ENCODE results near the gene CA10.
A peak's percentile ranks its signal among the peaks of the same experiment; 100 is the strongest.

CA10 gene

DNA sequence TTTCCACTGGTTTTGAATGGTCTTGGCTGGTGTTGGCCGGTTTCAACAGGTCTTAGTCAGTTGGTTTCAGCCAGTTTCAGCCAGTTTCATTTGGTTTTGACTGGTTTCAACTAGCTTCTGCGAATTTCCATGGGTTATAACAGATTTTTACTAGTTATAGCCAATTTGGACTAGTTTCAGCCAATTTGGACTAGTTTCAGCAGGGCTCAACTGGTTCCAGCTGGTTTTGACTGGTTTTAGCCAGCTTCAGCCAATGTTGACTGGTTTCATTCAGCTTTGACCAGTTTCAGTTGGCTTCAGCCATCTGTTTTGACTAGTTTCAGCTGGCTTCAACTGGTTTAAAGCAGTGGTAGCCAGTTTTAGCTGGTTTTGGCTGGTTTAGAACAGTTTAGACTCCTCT, 465.6 kb downstream of the CA10 start:
- Mint-ChIP-seq H3K4me3 (no peak overlapping the region), H3K27me3 (ENCODE audit: low read depth) (peaks cover 5% of the 10 kb centered on the region), H3K27ac (no peak overlapping the region), H3K4me1 (no peaks in the 10 kb centered on the region), H3K9me3 (peaks cover 47% of the 10 kb centered on the region), H3K36me3 (ENCODE audit: low read depth) (no peaks in the 10 kb centered on the region)
- TF ChIP-seq, protein P1, sequence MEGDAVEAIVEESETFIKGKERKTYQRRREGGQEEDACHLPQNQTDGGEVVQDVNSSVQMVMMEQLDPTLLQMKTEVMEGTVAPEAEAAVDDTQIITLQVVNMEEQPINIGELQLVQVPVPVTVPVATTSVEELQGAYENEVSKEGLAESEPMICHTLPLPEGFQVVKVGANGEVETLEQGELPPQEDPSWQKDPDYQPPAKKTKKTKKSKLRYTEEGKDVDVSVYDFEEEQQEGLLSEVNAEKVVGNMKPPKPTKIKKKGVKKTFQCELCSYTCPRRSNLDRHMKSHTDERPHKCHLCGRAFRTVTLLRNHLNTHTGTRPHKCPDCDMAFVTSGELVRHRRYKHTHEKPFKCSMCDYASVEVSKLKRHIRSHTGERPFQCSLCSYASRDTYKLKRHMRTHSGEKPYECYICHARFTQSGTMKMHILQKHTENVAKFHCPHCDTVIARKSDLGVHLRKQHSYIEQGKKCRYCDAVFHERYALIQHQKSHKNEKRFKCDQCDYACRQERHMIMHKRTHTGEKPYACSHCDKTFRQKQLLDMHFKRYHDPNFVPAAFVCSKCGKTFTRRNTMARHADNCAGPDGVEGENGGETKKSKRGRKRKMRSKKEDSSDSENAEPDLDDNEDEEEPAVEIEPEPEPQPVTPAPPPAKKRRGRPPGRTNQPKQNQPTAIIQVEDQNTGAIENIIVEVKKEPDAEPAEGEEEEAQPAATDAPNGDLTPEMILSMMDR (IDR thresholded peaks at IDR 0.05; ENCODE audit: unreplicated experiment in 3 of 3): no peak

DNA sequence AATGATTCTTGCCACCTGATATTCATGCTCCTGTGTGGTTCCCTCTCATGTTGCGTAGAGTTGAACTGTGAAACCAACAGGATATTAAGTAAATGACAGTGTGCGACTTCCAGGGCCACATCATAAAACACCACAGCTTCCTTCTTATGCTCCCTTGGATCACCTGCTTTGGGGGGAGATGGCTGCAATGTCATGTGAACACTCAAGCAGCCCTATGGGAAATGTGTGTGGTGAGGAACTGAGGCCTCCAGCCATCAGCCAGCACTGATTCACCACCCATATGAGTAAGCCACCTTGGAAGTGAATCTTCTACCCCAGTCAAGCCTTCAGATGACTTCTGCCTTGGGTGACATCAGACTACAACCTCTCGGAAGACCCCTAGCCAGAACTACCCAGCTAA, 470.6 kb downstream of the CA10 start:
- Mint-ChIP-seq H3K4me1 (peaks cover 29% of the 10 kb centered on the region), H3K9me3 (peaks cover 18% of the 10 kb centered on the region), H3K36me3 (ENCODE audit: low read depth) (no peaks in the 10 kb centered on the region), H3K27ac (no peak overlapping the region), H3K4me3 (no peak overlapping the region), H3K27me3 (ENCODE audit: low read depth) (peaks cover 4% of the 10 kb centered on the region)
- TF ChIP-seq, protein P1 (IDR thresholded peaks at IDR 0.05; ENCODE audit: unreplicated experiment in 3 of 3): no peak

DNA sequence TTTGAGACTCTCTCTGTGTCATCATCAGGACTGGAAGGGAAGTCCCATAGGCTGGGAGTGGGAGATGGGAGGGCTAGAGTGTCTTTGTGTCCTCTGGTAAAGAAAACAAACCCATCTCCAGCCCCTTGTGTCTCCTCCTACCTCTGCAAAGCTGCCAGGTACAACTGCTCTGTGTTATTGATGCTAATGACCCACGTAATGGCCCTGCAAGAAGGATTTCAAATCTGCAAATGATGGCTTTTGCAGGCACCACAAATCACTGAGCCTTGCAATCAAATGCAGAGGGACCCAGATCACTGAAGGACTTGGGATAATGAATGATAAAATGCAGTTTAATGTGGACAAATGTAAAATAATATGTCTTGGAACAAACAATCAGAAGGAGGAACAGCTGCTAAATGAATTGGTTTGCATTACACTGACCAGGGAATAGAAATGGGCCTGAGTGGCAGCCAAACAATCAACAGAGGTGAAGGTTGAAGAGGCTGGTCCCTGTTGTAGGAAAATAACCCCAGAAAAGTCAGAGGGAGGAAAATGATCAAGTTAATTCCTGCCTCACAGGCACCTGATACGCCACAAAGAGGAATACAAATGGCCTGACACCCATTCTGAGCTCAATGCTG, 473.1 kb downstream of the CA10 start:
- H3K4me1 Mint-ChIP-seq: peaks cover 32% of the 10 kb centered on the region

DNA sequence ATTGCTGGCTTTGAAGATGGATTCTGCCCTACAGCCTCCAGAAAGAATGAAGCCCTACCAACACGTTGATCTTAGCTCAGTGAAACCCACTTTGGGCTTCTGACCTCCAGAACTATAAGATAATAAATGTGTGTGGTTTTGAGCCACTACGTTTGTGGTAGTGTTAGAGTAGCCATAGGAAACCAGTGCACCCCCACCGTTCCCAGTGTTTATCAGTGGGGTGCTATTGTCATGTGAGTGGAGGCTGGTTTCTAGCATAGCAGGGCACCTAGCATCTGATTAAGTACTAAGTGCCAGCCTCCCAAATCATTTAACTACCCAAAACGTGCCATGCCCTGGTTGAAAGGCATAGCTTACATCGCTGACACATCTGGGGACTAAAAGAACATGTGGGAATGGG, 474.3 kb downstream of the CA10 start:
- no peaks in the 10 kb centered on the region for H3K36me3 Mint-ChIP-seq (ENCODE audit: low read depth)
- no peak overlapping the region for H3K4me3 Mint-ChIP-seq
- H3K9me3 Mint-ChIP-seq: no peaks in the 10 kb centered on the region
- H3K27ac Mint-ChIP-seq: no peak overlapping the region
- H3K4me1 Mint-ChIP-seq: peaks cover 32% of the 10 kb centered on the region
- H3K27me3 Mint-ChIP-seq (ENCODE audit: low read depth): peaks cover 4% of the 10 kb centered on the region
- TF ChIP-seq, protein P1 (IDR thresholded peaks at IDR 0.05; ENCODE audit: unreplicated experiment in 3 of 3): no peak

More for the DNA sequence above, 473.1 kb downstream of the CA10 start:
- TF ChIP-seq, protein P1 (IDR thresholded peaks at IDR 0.05; ENCODE audit: unreplicated experiment in 3 of 3): no peak
- H3K9me3 Mint-ChIP-seq: peaks cover 3% of the 10 kb centered on the region
- peaks cover 4% of the 10 kb centered on the region for H3K27me3 Mint-ChIP-seq (ENCODE audit: low read depth)
- no peak overlapping the region for H3K4me3 Mint-ChIP-seq
- no peaks in the 10 kb centered on the region for H3K36me3 Mint-ChIP-seq (ENCODE audit: low read depth)
- H3K27ac Mint-ChIP-seq: peak overlapping the region in 2 of 3 experiments; percentile 3 to 30

DNA sequence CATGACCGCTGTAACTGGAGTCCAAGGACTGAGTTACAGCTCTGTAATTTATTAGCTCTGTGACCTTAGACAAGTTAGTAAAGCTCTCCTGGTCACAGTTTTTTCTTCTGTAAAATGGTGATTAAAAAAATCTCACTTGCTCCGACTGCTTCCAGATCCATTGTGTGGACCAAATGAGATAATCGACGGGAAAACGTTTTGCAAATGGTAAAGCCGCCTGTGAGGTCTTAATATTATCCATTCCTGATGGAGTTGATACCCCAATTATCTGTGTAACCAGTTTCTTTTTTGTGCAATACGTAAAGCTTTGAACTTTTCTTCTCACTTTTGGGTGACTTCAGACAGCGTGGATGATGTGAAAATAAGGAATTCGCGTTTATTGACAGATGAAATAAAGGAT, 475.2 kb downstream of the CA10 start:
- no peak overlapping the region for H3K27ac Mint-ChIP-seq
- H3K27me3 Mint-ChIP-seq (ENCODE audit: low read depth): peaks cover 4% of the 10 kb centered on the region
- H3K4me3 Mint-ChIP-seq: no peak overlapping the region
- no peaks in the 10 kb centered on the region for H3K36me3 Mint-ChIP-seq (ENCODE audit: low read depth)
- no peaks in the 10 kb centered on the region for H3K9me3 Mint-ChIP-seq
- TF ChIP-seq, protein P1 (IDR thresholded peaks at IDR 0.05; ENCODE audit: unreplicated experiment in 3 of 3): no peak
- H3K4me1 Mint-ChIP-seq: peaks cover 32% of the 10 kb centered on the region

DNA sequence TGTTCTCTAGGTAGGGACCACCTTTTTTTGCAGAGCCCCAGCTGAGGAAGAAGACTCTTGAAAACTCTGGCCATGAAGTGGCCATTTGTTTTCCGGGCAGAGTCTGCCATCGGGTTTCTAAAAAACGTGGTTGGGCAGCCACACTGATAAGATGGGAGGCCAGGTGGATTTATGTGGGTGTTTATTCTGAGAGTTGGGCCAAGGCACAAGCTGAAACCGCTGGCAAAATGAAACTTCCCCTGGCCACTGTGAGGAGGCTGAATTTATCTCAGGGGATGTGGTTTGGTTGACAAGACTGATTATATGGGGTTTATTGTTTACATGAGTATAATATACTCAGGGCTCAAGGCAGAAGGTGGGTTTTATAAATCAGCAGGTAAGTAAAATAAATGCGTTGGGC, 476.4 kb downstream of the CA10 start:
- Mint-ChIP-seq H3K36me3 (ENCODE audit: low read depth) (no peaks in the 10 kb centered on the region), H3K9me3 (no peaks in the 10 kb centered on the region), H3K4me1 (peaks cover 32% of the 10 kb centered on the region), H3K4me3 (no peak overlapping the region), H3K27ac (no peak overlapping the region), H3K27me3 (ENCODE audit: low read depth) (peaks cover 5% of the 10 kb centered on the region)
- TF ChIP-seq, protein P1 (IDR thresholded peaks at IDR 0.05; ENCODE audit: unreplicated experiment in 3 of 3): no peak
